ENCODE measurements around the gene RASIP1. TPM values are rescaled to one million over a fixed set of nuclear protein-coding genes. Genes with fewer than 3 reads are reported as not detected.

The RASIP1 gene
- total RNA-seq, 4 donors from 2014 or later: 3.0 to 11.1 (median 7.0) TPM

GRCh38 chr19:48779636-48780035, 39.2 kb upstream of the RASIP1 start:
- WGBS, 2 donors (ENCODE audit: low coverage in 1 of 2): 26 to 29% methylated on average over 1 of the region's 1 CpG
- Histone ChIP-seq H3K9me3 (no peaks in the 10 kb centered on the region), H3K4me1 (peaks cover 0 to 18% (median 5%) of the 10 kb centered on the region in 4 donors), H3K4me3 (no peak overlapping the region), H3K27ac (no peak overlapping the region), H3K36me3 (no peaks in the 10 kb centered on the region), H3K27me3 (peaks cover 28% of the 10 kb centered on the region)
- DNase-seq: no peak
- in situ Hi-C loops (cut with MboI; ENCODE audit: low pct_ligation_motif_present in 1 of 4, low pct_unique_long_range_greater_than_20kb in 1 of 4, low sequenced_read_pairs in 3 of 4): no loop called here
- intact Hi-C loops (cut with DNase I; ENCODE audit: low total_unique reads): no loop called here
- TF ChIP-seq POLR2AphosphoS5 (IDR thresholded peaks at IDR 0.05): no peak

GRCh38 chr19:48777720-48778119, 37.3 kb upstream of the RASIP1 start:
- no peak for DNase-seq
- Histone ChIP-seq H3K27ac (no peak overlapping the region), H3K36me3 (no peaks in the 10 kb centered on the region), H3K4me3 (no peak overlapping the region), H3K9me3 (no peaks in the 10 kb centered on the region), H3K27me3 (peaks cover 42% of the 10 kb centered on the region), H3K4me1 (peaks cover 0 to 15% (median 5%) of the 10 kb centered on the region in 4 donors)
- intact Hi-C loops (cut with DNase I; ENCODE audit: low total_unique reads) (loop anchor here (1.0 kb wide), 1 partner anchor 26 kb away; no protein-coding TSS in a partner anchor), in situ Hi-C loops (cut with MboI; ENCODE audit: low pct_ligation_motif_present in 1 of 4, low pct_unique_long_range_greater_than_20kb in 1 of 4, low sequenced_read_pairs in 3 of 4) (no loop called here)
- TF ChIP-seq POLR2A (IDR thresholded peaks at IDR 0.05): no peak
- no peak for TF ChIP-seq POLR2AphosphoS5 (IDR thresholded peaks at IDR 0.05)
- no peak for TF ChIP-seq EP300 (IDR thresholded peaks at IDR 0.05; ENCODE audit: low read depth)
- no peak for TF ChIP-seq CTCF (IDR thresholded peaks at IDR 0.05)
- 80 to 87% methylated on average over 8 to 12 of the region's 12 CpGs for WGBS, 2 donors (ENCODE audit: low coverage in 1 of 2)

- in situ Hi-C loops (cut with MboI; ENCODE audit: low pct_ligation_motif_present in 1 of 4, low pct_unique_long_range_greater_than_20kb in 1 of 4, low sequenced_read_pairs in 3 of 4): no loop called here
- no peak overlapping the region for H3K27ac ChIP-seq
- 47 to 65% methylated on average over 5 of the region's 5 CpGs for WGBS, 2 donors (ENCODE audit: low coverage in 1 of 2)
- no peak for DNase-seq
- peaks cover 46% of the 10 kb centered on the region for H3K27me3 ChIP-seq
- TF ChIP-seq POLR2AphosphoS5 (IDR thresholded peaks at IDR 0.05): no peak
- no peak for TF ChIP-seq EP300 (IDR thresholded peaks at IDR 0.05; ENCODE audit: low read depth)
- no peak for TF ChIP-seq CTCF (IDR thresholded peaks at IDR 0.05)
- H3K36me3 ChIP-seq: no peaks in the 10 kb centered on the region
- intact Hi-C loops (cut with DNase I; ENCODE audit: low total_unique reads): loop anchor here (1.0 kb wide), 1 partner anchor 26 kb away; no protein-coding TSS in a partner anchor
- H3K9me3 ChIP-seq: no peaks in the 10 kb centered on the region
- no peak overlapping the region for H3K4me3 ChIP-seq
- H3K4me1 ChIP-seq: peaks cover 0 to 10% (median 5%) of the 10 kb centered on the region in 4 donors
These were observed 36.7 kb upstream of the RASIP1 start for GRCh38 chr19:48777139-48777538.

GRCh38 chr19:48772503-48772953, 32.1 kb upstream of the RASIP1 start:
- intact Hi-C loops (cut with DNase I; ENCODE audit: low total_unique reads): no loop called here
- in situ Hi-C loops (cut with MboI; ENCODE audit: low pct_ligation_motif_present in 1 of 4, low pct_unique_long_range_greater_than_20kb in 1 of 4, low sequenced_read_pairs in 3 of 4): no loop called here

More at GRCh38 chr19:48772503-48772953, 32.1 kb upstream of the RASIP1 start:
- no peak overlapping the region for H3K27ac ChIP-seq
- 50 to 67% methylated on average over 8 to 13 of the region's 13 CpGs for WGBS, 2 donors (ENCODE audit: low coverage in 1 of 2)
- no peaks in the 10 kb centered on the region for H3K36me3 ChIP-seq
- no peaks in the 10 kb centered on the region for H3K9me3 ChIP-seq
- TF ChIP-seq EP300 (IDR thresholded peaks at IDR 0.05; ENCODE audit: low read depth) (no peak), POLR2A (IDR thresholded peaks at IDR 0.05) (no peak), POLR2AphosphoS5 (IDR thresholded peaks at IDR 0.05) (no peak), CTCF (IDR thresholded peaks at IDR 0.05) (no peak)
- H3K4me1 ChIP-seq: no peaks in the 10 kb centered on the region
- no peak overlapping the region for H3K4me3 ChIP-seq
- peaks cover 67% of the 10 kb centered on the region for H3K27me3 ChIP-seq
- no peak for DNase-seq

Data from transverse colon (tissue), 4 donors.